GM12874 (cell line): ENCODE results near the gene RAI14.

Experiments used
- TF ChIP-seq, protein P1 (sequence below): IDR thresholded peaks from 2 replicates; pipeline ENCODE4 v1.5.1; 2011; ENCODE audit warnings: low read depth, mild to moderate bottlenecking, control low read depth, low read length, moderate library complexity; ENCODE audit not compliant: insufficient read depth

Gene RAI14

DNA sequence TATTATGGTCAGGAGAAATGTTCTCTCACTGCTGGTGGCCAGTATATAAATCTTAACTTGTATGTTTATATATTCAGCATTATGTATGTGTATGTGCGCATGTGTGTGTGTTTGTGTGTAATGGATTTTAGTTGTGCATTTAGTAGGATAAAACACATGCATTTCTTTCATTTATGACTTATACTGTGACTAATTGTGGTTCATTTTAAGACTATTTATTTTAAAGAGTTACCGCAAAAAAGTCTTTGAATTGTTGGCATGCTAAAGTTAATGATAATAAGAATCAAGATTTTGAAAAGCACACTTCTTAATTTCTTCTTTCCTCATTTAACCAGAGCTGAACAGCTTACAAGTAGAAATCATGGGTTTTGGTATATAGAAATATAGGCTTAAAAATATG is 60.9 kb downstream of the RAI14 start:
- TF ChIP-seq, protein P1, sequence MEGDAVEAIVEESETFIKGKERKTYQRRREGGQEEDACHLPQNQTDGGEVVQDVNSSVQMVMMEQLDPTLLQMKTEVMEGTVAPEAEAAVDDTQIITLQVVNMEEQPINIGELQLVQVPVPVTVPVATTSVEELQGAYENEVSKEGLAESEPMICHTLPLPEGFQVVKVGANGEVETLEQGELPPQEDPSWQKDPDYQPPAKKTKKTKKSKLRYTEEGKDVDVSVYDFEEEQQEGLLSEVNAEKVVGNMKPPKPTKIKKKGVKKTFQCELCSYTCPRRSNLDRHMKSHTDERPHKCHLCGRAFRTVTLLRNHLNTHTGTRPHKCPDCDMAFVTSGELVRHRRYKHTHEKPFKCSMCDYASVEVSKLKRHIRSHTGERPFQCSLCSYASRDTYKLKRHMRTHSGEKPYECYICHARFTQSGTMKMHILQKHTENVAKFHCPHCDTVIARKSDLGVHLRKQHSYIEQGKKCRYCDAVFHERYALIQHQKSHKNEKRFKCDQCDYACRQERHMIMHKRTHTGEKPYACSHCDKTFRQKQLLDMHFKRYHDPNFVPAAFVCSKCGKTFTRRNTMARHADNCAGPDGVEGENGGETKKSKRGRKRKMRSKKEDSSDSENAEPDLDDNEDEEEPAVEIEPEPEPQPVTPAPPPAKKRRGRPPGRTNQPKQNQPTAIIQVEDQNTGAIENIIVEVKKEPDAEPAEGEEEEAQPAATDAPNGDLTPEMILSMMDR: no peak

DNA sequence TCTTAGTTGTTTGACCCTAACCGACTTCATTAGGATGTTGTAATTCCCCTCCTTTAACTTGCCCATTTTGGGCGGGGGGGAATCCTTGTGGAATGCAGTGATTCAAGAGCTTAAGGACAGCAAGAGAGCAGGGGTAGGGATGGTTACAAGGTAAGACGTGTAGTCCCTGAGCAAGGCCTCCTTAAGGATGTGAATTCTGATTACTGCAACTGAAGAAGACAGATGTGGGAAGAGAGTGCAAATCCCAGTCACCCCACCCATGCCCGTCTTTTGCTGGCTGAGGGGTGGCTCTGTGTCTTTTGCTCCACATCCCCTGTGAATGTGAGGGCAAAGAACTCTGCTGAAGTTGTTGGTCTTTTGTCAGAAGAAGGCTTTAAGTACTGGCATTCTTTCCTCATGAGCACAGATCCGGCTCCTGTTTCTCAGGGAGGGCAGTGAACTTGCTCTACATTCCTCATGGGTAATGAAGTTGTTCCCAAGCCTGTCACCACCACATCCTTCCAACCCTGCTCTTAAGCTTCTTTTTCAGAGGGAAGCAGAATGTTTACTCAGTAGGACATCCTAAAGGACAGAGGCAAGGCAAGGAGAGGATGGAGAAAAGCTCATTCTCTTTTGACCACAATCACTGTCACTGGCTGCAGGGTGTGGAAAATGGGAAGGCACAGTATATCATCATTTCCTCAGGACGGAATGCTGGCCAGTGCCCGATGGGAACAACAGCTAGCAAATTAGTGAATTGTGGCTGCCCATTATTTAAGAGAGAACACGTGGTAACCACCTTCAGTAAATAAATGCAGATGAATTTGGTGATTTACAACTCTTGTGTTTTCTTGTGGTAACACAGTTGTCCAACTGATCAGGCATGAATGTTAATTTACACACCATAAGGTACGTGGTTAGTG is 61.5 kb downstream of the RAI14 start:
- TF ChIP-seq, protein P1: no peak

DNA sequence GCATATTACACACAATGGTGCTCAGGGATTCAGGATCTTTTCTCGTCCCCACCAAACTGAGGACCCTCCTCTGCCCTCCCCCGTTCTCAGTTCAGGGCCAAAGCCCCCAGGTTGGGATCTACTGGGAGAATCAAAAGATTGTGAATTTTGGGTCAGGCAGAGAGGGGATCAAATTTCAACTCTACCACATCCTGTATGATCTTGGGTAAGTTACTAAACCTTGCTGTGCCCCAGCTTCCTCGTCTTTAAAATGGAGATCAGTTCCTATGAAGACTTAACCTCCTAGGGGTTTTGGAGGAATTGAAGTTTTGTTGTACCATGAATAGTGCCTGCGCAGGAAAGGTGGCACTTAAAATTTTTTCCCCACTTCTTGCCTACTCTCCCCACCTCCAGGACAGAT is 62.4 kb downstream of the RAI14 start:
- TF ChIP-seq, protein P1: no peak

DNA sequence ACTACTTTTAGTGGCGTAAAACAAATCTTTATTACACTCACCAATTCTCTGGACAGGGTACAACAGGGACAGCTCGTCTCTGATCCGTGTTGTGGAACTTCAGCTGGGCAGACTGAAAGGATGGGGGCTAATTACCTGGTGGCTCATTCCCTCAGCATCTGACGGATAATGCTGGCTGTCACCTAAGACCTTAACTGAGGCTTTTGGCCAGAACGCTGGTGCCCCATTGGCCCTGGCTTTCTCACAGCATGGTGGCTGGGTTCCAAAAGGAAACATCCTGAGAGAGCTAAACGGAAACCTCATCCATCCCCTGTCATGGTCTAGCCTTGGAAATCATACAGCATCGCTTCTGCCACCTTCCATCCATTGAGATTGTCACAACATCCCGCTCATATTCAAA is 62.9 kb downstream of the RAI14 start:
- TF ChIP-seq, protein P1: no peak

DNA sequence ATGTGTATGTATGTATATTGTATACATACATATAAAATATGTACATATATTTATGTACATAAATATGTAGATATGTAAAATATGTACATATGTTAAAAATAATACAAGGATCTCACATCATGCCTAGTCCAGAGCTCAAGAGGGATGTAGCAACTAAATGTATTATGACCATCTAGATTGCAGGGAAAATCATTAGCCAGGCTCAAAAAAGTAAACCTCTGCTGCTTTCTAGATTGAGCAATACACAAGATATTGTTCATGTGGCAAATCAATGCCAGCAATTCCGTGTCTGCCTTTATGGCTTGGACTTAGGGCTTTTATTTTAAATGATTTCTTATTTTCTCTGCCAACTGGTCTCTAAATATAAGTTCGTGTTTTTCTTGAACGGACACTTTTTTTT is 65.2 kb downstream of the RAI14 start:
- TF ChIP-seq, protein P1: no peak

DNA sequence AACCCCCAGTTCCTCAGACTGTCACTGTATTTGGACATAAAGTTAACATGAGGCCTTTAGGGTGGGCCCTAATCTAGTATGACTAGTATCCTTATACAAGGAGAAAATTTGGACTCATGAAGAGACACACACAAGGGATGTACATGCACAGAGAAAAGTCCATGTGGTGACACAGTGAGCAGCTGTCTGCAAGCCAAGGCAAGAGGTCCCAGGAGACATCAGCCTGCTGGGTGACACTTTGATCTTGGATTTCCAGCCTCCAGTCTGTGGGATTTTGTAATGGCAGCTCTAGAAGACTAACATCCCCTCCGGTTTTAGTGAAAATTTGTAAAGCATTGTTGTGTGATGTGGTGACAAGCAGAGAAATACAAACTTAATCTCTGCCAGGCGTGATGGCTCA is 66.1 kb downstream of the RAI14 start:
- TF ChIP-seq, protein P1: no peak

DNA sequence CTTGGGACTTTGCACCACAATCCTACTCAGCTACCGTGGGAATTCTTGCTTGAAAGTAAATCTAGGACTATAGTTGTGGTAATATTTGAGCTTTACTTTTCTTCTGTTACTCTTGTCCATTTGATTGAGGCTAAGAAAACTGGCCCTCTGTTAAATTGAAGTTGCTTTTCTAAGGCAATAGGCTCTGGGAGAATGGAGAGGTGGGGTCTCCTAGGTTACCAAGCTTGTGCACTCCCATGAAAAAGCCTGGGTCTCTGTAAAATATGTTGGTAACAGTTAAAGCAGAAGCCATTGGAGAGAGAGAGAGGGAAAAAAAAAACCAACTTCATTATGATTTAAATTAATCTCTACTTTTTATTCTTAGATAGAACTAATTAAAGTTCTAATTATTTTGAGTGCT is 68.6 kb downstream of the RAI14 start:
- TF ChIP-seq, protein P1: no peak
